K562 (cell line): Measurements from ENCODE around the gene CNOT6L.

Source experiments
- BRF2 ChIP-seq: IDR thresholded peaks from 3 replicates; pipeline ENCODE4 v1.6.1; 2011; ENCODE audit warnings: borderline replicate concordance, mild to moderate bottlenecking; ENCODE audit not compliant: insufficient read length, insufficient read depth
- C11orf30 ChIP-seq: fragments of 450-650 bp; IDR thresholded peaks from 2 replicates; pipeline ENCODE4 v1.6.1; 2016; ENCODE audit warnings: low read depth, mild to moderate bottlenecking
- CTCF ChIP-seq, 3 experiments: IDR thresholded peaks in 2 of 3; conservative IDR thresholded peaks in 1 of 3; 2 replicates each; pipeline ENCODE4 v1.5.1; 2011 to 2012; ENCODE audit warnings: low read length in 3 of 3, mild to moderate bottlenecking in 3 of 3, control low read depth in 2 of 3, improper control_type of control experiment in 1 of 3, inconsistent platforms in 1 of 3, low read depth in 1 of 3, mixed read lengths in 1 of 3, moderate library complexity in 1 of 3; ENCODE audit not compliant: insufficient read depth in 2 of 3
- HDAC1 ChIP-seq, 2 experiments: fragments of 450-650 bp; IDR thresholded peaks; 2 replicates each; pipeline ENCODE4 v1.6.1; 2016 to 2017; ENCODE audit warnings: inconsistent platforms in 1 of 2, mild to moderate bottlenecking in 1 of 2, moderate library complexity in 1 of 2
- JUNB ChIP-seq: fragments of 450-650 bp; formaldehyde crosslinking; conservative IDR thresholded peaks from 2 replicates; pipeline ENCODE4 v1.4.0; 2020; ENCODE audit warnings: mild to moderate bottlenecking
- MCM5 ChIP-seq: fragments of 450-650 bp; IDR thresholded peaks from 2 replicates; pipeline ENCODE4 v1.6.1; 2016; ENCODE audit warnings: low read depth
- MED1 ChIP-seq: sonication (generic); formaldehyde crosslinking; IDR thresholded peaks from 2 replicates; pipeline ENCODE4 v1.8.1; 2023; ENCODE audit warnings: missing genetic modification reagents, borderline replicate concordance
- RAD21 ChIP-seq, 2 experiments: fragments of 250-450 bp in 1 of 2; fragments of 450-650 bp in 1 of 2; sonication (Bioruptor Pico) in 1 of 2; formaldehyde crosslinking in 1 of 2; IDR thresholded peaks in 1 of 2; conservative IDR thresholded peaks in 1 of 2; 2 replicates each; pipeline versions ENCODE4 v1.4.0 to v1.8.0; 2020 to 2022; ENCODE audit warnings: mild to moderate bottlenecking in 2 of 2, moderate library complexity in 1 of 2
- RFX1 ChIP-seq: fragments of 450-650 bp; IDR thresholded peaks from 2 replicates; pipeline ENCODE4 v1.6.1; 2016; ENCODE audit warnings: mild to moderate bottlenecking, moderate library complexity
- SMC3 ChIP-seq: conservative IDR thresholded peaks from 2 replicates; pipeline ENCODE4 v1.6.1; 2011; ENCODE audit warnings: low read depth, low read length, improper control_type of control experiment; ENCODE audit not compliant: insufficient read depth
- ZC3H4 ChIP-seq: sonication (generic); formaldehyde crosslinking; IDR thresholded peaks from 2 replicates; pipeline ENCODE4 v1.9.0; 2021; ENCODE audit warnings: missing genetic modification reagents, borderline replicate concordance
- ZNF318 ChIP-seq, 2 experiments: fragments of 450-650 bp; IDR thresholded peaks; 2 replicates each; pipeline ENCODE4 v1.6.1; 2016; ENCODE audit warnings: mild to moderate bottlenecking in 2 of 2, borderline replicate concordance in 1 of 2, low read depth in 1 of 2, moderate library complexity in 1 of 2

GRCh38 chr4:77845929-77846328 lies 26.8 kb upstream of the CNOT6L start:
- TF ChIP-seq CTCF (IDR thresholded peaks at IDR 0.05 in 2 of 3, conservative IDR thresholded peaks at IDR 0.05 in 1 of 3; ENCODE audit: insufficient read depth in 2 of 3, low read depth in 1 of 3, low read length in 3 of 3) (no peak), RFX1 (no peak), BRF2 (no peak), RAD21 (CRISPR knock-in tag; conservative IDR thresholded peaks at IDR 0.05 in 1 of 2, IDR thresholded peaks at IDR 0.05 in 1 of 2) (no peak), C11orf30 (no peak), HDAC1 (IDR thresholded peaks at IDR 0.05) (no peak), JUNB (CRISPR knock-in tag) (no peak), MCM5 (no peak), ZC3H4 (CRISPR knock-in tag) (no peak), MED1 (CRISPR knock-in tag) (no peak), SMC3 (no peak), ZNF318 (IDR thresholded peaks at IDR 0.05; ENCODE audit: borderline replicate concordance in 1 of 2, low read depth in 1 of 2) (no peak)
